ENCODE measurements around the gene SESTD1.

The SESTD1 gene

GRCh38 chr2:179264368-179265081, at the start of gene SESTD1:
TSS of gene SESTD1 (minus strand) at chr2:179264832. CDS start at chr2:179191841, 72,991 bp downstream.
- peak; percentile 72 for DNase-seq

- DNase-seq: no peak
Measured at GRCh38 chr2:179313057-179313456, 48.4 kb upstream of the SESTD1 start.

GRCh38 chr2:179311101-179311500, 46.5 kb upstream of the SESTD1 start:
- DNase-seq: no peak

GRCh38 chr2:179307616-179308371, 43.2 kb upstream of the SESTD1 start:
- no peak for DNase-seq

- no peak for DNase-seq
Measured at GRCh38 chr2:179305125-179305524, 40.5 kb upstream of the SESTD1 start.

- no peak for DNase-seq
Measured at GRCh38 chr2:179304424-179304823, 39.8 kb upstream of the SESTD1 start.

- DNase-seq: no peak
Measured at GRCh38 chr2:179302764-179303571, 38.3 kb upstream of the SESTD1 start.

- DNase-seq: no peak
Measured at GRCh38 chr2:179302149-179302548, 37.5 kb upstream of the SESTD1 start.

- DNase-seq: no peak
Measured at GRCh38 chr2:179298666-179299065, 34.0 kb upstream of the SESTD1 start.

- no peak for DNase-seq
Measured at GRCh38 chr2:179297927-179298326, 33.3 kb upstream of the SESTD1 start.

- no peak for DNase-seq
Measured at GRCh38 chr2:179290329-179290728, 25.7 kb upstream of the SESTD1 start.

- DNase-seq: no peak
Measured at GRCh38 chr2:179285060-179285459, 20.4 kb upstream of the SESTD1 start.

- DNase-seq: no peak
Measured at GRCh38 chr2:179277429-179278196, 13.0 kb upstream of the SESTD1 start.

GRCh38 chr2:179275253-179276012, 10.8 kb upstream of the SESTD1 start:
- no peak for DNase-seq

GRCh38 chr2:179274749-179275148, 10.1 kb upstream of the SESTD1 start:
- no peak for DNase-seq

- DNase-seq: no peak
Measured at GRCh38 chr2:179273461-179273962, 8.9 kb upstream of the SESTD1 start.

- DNase-seq: no peak
Measured at GRCh38 chr2:179272406-179273192, 8.0 kb upstream of the SESTD1 start.

- DNase-seq: no peak
Measured at GRCh38 chr2:179270689-179271088, 6.1 kb upstream of the SESTD1 start.

GRCh38 chr2:179268277-179268925, 3.8 kb upstream of the SESTD1 start:
- DNase-seq: no peak

- DNase-seq: no peak
Measured at GRCh38 chr2:179266271-179266670, 1.6 kb upstream of the SESTD1 start.
